GM23338 (cell line): Measurements from ENCODE around the gene STAB2. TPM values are rescaled to one million over a fixed set of nuclear protein-coding genes. Genes with fewer than 3 reads are reported as not detected.

ENCODE experiments used
- ATAC-seq: fragments of 200-7000 bp; cut with Tn5 transposase; 3 replicates; pipeline ENCODE4 v1.9.1; 2020
- DNase-seq: peaks from one replicate; pipeline ENCODE4 v3.0.0-alpha.2; 2015; ENCODE audit warnings: low spot score
- H2AFZ ChIP-seq: fragments of 200-600 bp; sonication (generic); 2 replicates; pipeline ENCODE4 v1.8.0; 2016; ENCODE audit warnings: antibody characterized with exemption, mild to moderate bottlenecking, moderate library complexity
- H3F3A ChIP-seq: fragments of 200-600 bp; sonication (generic); replicated peaks from 2 replicates; pipeline ENCODE4 v1.8.0; 2017; ENCODE audit warnings: antibody characterized with exemption, mixed run types, low read depth
- H3K27ac ChIP-seq: fragments of 200-600 bp; sonication (generic); 2 replicates; pipeline ENCODE4 v1.6.1; 2016; ENCODE audit warnings: low read depth
- H3K27me3 ChIP-seq: fragments of 200-600 bp; sonication (generic); 2 replicates; pipeline ENCODE4 v1.8.0; 2016; ENCODE audit warnings: mild to moderate bottlenecking, mixed run types, moderate library complexity; ENCODE audit not compliant: insufficient read depth
- H3K36me3 ChIP-seq: fragments of 200-600 bp; sonication (generic); 2 replicates; pipeline ENCODE4 v1.8.0; 2016; ENCODE audit warnings: mild to moderate bottlenecking; ENCODE audit not compliant: insufficient read depth
- H3K4me1 ChIP-seq: fragments of 200-600 bp; sonication (generic); 2 replicates; pipeline ENCODE4 v1.8.0; 2016; ENCODE audit warnings: mild to moderate bottlenecking, moderate library complexity; ENCODE audit not compliant: insufficient read depth
- H3K4me2 ChIP-seq: fragments of 200-600 bp; sonication (generic); 2 replicates; pipeline ENCODE4 v1.7.1; 2017; ENCODE audit warnings: mixed run types
- H3K4me3 ChIP-seq: fragments of 200-600 bp; sonication (generic); 2 replicates; pipeline ENCODE4 v1.6.1; 2016; ENCODE audit warnings: mixed run types
- H3K79me2 ChIP-seq: fragments of 200-600 bp; sonication (generic); replicated peaks from 2 replicates; pipeline ENCODE4 v1.8.0; 2017; ENCODE audit warnings: mild to moderate bottlenecking; ENCODE audit not compliant: insufficient read depth
- H3K9me2 ChIP-seq: fragments of 200-600 bp; sonication (generic); 2 replicates; pipeline ENCODE4 v1.8.0; 2017; ENCODE audit not compliant: insufficient read depth
- H4K20me1 ChIP-seq: fragments of 200-600 bp; sonication (generic); replicated peaks from 2 replicates; pipeline ENCODE4 v1.8.0; 2017; ENCODE audit warnings: mild to moderate bottlenecking; ENCODE audit not compliant: insufficient read depth
- H3K27ac Mint-ChIP-seq: 2 replicates; pipeline ENCODE4 v1.8.0; 2020; ENCODE audit warnings: inconsistent platforms, mild to moderate bottlenecking, moderate library complexity, mixed read lengths
- H3K27me3 Mint-ChIP-seq: 3 replicates; pipeline ENCODE4 v1.8.0; 2022; ENCODE audit warnings: low read depth, mild to moderate bottlenecking, moderate library complexity, mixed read lengths, inconsistent platforms; ENCODE audit not compliant: insufficient read depth, poor library complexity
- H3K36me3 Mint-ChIP-seq: 3 replicates; pipeline ENCODE4 v1.8.0; 2021; ENCODE audit warnings: low read depth, mild to moderate bottlenecking, inconsistent platforms, moderate library complexity, mixed read lengths
- H3K4me1 Mint-ChIP-seq: 3 replicates; pipeline ENCODE4 v1.8.0; 2020; ENCODE audit warnings: mild to moderate bottlenecking, inconsistent platforms, mixed read lengths
- H3K4me3 Mint-ChIP-seq: 3 replicates; pipeline ENCODE4 v1.8.0; 2021; ENCODE audit warnings: moderate library complexity, mild to moderate bottlenecking, inconsistent platforms, mixed read lengths
- H3K9me3 Mint-ChIP-seq: 3 replicates; pipeline ENCODE4 v1.8.0; 2020; ENCODE audit warnings: moderate library complexity, mild to moderate bottlenecking, inconsistent platforms, mixed read lengths
- CREB1 ChIP-seq: fragments of 250-450 bp; sonication (Bioruptor Pico); IDR thresholded peaks from 2 replicates; pipeline ENCODE4 v1.5.0; 2020; ENCODE audit warnings: low read depth, mild to moderate bottlenecking, moderate library complexity
- CTCF ChIP-seq, 2 experiments: fragments of 200-600 bp in 1 of 2; sonication (generic) in 1 of 2; conservative IDR thresholded peaks; 2 replicates each; pipeline versions ENCODE4 v1.5.1 to v1.6.1; 2016 to 2017; ENCODE audit warnings: antibody characterized with exemption in 2 of 2, low read depth in 2 of 2, mild to moderate bottlenecking in 2 of 2, moderate library complexity in 1 of 2
- ZNF331 ChIP-seq: fragments of 250-450 bp; sonication (Bioruptor Pico); IDR thresholded peaks from 2 replicates; pipeline ENCODE4 v1.5.0; 2020; ENCODE audit warnings: low read depth, mild to moderate bottlenecking, moderate library complexity
- ZNF462 ChIP-seq: fragments of 250-450 bp; sonication (Bioruptor Pico); IDR thresholded peaks from 2 replicates; pipeline ENCODE4 v1.5.0; 2020; ENCODE audit warnings: mild to moderate bottlenecking, moderate library complexity
- polyA plus RNA-seq: library from polyadenylated mRNA; unstranded; fragments of >200 nt; fragmentation: Nextera tagmentation; extraction: Ambion mirVana; gene quantifications from 2 replicates; pipeline ENCODE4 v1.2.1, GENCODE V29; 2016
- total RNA-seq: library from RNA; depleted of rRNA; stranded (reverse); fragments of >200 nt; shearing (Covaris generic); gene quantifications from 2 replicates; pipeline ENCODE4 v1.2.3, GENCODE V29; 2014

STAB2 gene
- total and polyA plus RNA-seq, 2 experiments from 2014 or later, result 0.14 TPM; not detected in 1

GRCh38 chr12:103599274-103599673 lies 12.2 kb downstream of the STAB2 start:
- DNase-seq, result no peak
- ATAC-seq, result no peak; the same call in 2 of the 3 replicates
- no peak overlapping the region for H3K27ac ChIP-seq
- H3K36me3 Mint-ChIP-seq, result no peaks in the 10 kb centered on the region
- H3K4me3 ChIP-seq, result no peak overlapping the region
- H3K9me2 ChIP-seq, result no peaks in the 10 kb centered on the region
- TF ChIP-seq CREB1 (no peak), CTCF (conservative IDR thresholded peaks at IDR 0.05; ENCODE audit: low read depth in 2 of 2) (no peak), ZNF462 (CRISPR knock-in tag) (no peak), ZNF331 (no peak)
- H3F3A ChIP-seq, result no peaks in the 10 kb centered on the region
- no peaks in the 10 kb centered on the region for H3K9me3 Mint-ChIP-seq
- no peak overlapping the region for H2AFZ ChIP-seq
- no peaks in the 10 kb centered on the region for H3K79me2 ChIP-seq
- H3K4me1 ChIP-seq, result no peaks in the 10 kb centered on the region
- no peaks in the 10 kb centered on the region for H3K27me3 Mint-ChIP-seq
- no peak overlapping the region for H3K4me2 ChIP-seq
- no peaks in the 10 kb centered on the region for H3K36me3 ChIP-seq
- H3K27ac Mint-ChIP-seq, result no peak overlapping the region
- no peaks in the 10 kb centered on the region for H3K27me3 ChIP-seq
- H4K20me1 ChIP-seq, result no peaks in the 10 kb centered on the region
- no peak overlapping the region for H3K4me3 Mint-ChIP-seq
- H3K4me1 Mint-ChIP-seq, result no peaks in the 10 kb centered on the region; the same call in 2 of the 3 replicates
